Gastrocnemius medialis (tissue), 4 donors: ENCODE data around the gene DDX24. TPM values are rescaled to one million over a fixed set of nuclear protein-coding genes. Genes with fewer than 3 reads are reported as not detected.
"Not testable (repeated sequence)": the region's sequence is repeated elsewhere in the genome, so short reads cannot be mapped to it uniquely, and the experiment has no call there.

ENCODE experiments used
- ATAC-seq, 2 donors: fragments of 150-250 bp; one replicate each; pipeline ENCODE4 v1.9.1; 2016
- DNase-seq, 2 donors: peaks; one replicate each; pipeline ENCODE4 v3.0.0-alpha.2; 2019
- H3K27ac ChIP-seq, 4 donors: fragments of 200-600 bp; sonication (generic); 1 replicate in 1 of 4; 2 replicates in 3 of 4; pipeline ENCODE4 v1.5.1; 2016 to 2018; ENCODE audit warnings: mild to moderate bottlenecking in 2 of 4, moderate library complexity in 1 of 4
- H3K27me3 ChIP-seq, 3 donors: fragments of 200-600 bp; sonication (generic) in 2 of 3; 1 replicate in 1 of 3; 2 replicates in 2 of 3; pipeline versions ENCODE4 v1.5.1 to v1.6.0; 2016 to 2019; ENCODE audit warnings: mild to moderate bottlenecking in 1 of 3, moderate library complexity in 1 of 3
- H3K36me3 ChIP-seq, 2 donors: fragments of 200-600 bp; sonication (generic) in 1 of 2; one replicate each; pipeline ENCODE4 v1.5.1; 2017 to 2018
- H3K4me1 ChIP-seq, 2 donors: fragments of 200-600 bp; sonication (generic) in 1 of 2; one replicate each; pipeline ENCODE4 v1.5.1; 2016 to 2017; ENCODE audit warnings: mild to moderate bottlenecking in 2 of 2
- H3K4me3 ChIP-seq, 4 donors: fragments of 200-600 bp; sonication (generic) in 3 of 4; 1 replicate in 1 of 4; 2 replicates in 3 of 4; pipeline ENCODE4 v1.5.1; 2016 to 2019; ENCODE audit warnings: mild to moderate bottlenecking in 2 of 4
- H3K9me3 ChIP-seq, 3 donors: fragments of 200-600 bp; sonication (generic) in 2 of 3; 1 replicate in 1 of 3; 2 replicates in 2 of 3; pipeline ENCODE4 v1.5.1; 2016 to 2019
- CTCF ChIP-seq, 5 experiments: fragments of 450-650 bp in 3 of 5; fragments of 200-600 bp in 2 of 5; sonication (generic) in 2 of 5; IDR thresholded peaks in 4 of 5; conservative IDR thresholded peaks in 1 of 5; 1 replicate in 4 of 5; 2 replicates in 1 of 5; pipeline ENCODE4 v1.5.1; 2016 to 2019; ENCODE audit warnings: antibody characterized with exemption in 5 of 5, mild to moderate bottlenecking in 3 of 5, moderate library complexity in 3 of 5
- POLR2A ChIP-seq, 2 donors: fragments of 450-650 bp; IDR thresholded peaks; one replicate each; pipeline ENCODE4 v1.6.1; 2017; ENCODE audit warnings: antibody characterized with exemption in 2 of 2, mild to moderate bottlenecking in 2 of 2, moderate library complexity in 2 of 2
- in situ Hi-C, 4 donors: fragments of 200-750 bp; cut with MboI; loops; one replicate each; pipeline versions ENCODE4 v1.15.0 to v1.8.0; 2017; ENCODE audit warnings: low sequenced_read_pairs in 4 of 4
- intact Hi-C: fragments of 100-400 bp; cut with DNase I; formaldehyde crosslinking; loops from one replicate; pipeline ENCODE4 v1.15.1; 2023; ENCODE audit warnings: low total_unique reads
- total RNA-seq, 4 donors: library from RNA; depleted of rRNA; stranded (reverse); fragments of >200 nt; gene quantifications; one replicate each; pipeline versions ENCODE4 v1.1.0 to v1.2.3, GENCODE V29; 2016

Gene DDX24
- total RNA-seq, 4 donors from 2014 or later: 106 to 200 (median 128) TPM

- Histone ChIP-seq H3K36me3 (peaks cover 0 to 23% of the 10 kb centered on the region in 2 donors), H3K4me3 (no peak overlapping the region), H3K27me3 (no peaks in the 10 kb centered on the region), H3K4me1 (peaks cover 44 to 46% of the 10 kb centered on the region in 2 donors), H3K9me3 (peaks cover 0 to 4% (median 0%) of the 10 kb centered on the region in 3 donors), H3K27ac (no peak overlapping the region)
- intact Hi-C loops: no loop called here
- DNase-seq (no peak), ATAC-seq (no peak)
- no peak for TF ChIP-seq POLR2A (IDR thresholded peaks at IDR 0.05)
- TF ChIP-seq CTCF (IDR thresholded peaks at IDR 0.05 in 4 of 5, conservative IDR thresholded peaks at IDR 0.05 in 1 of 5): no peak
- in situ Hi-C loops: no loop called here
These were observed 6.0 kb downstream of the DDX24 start for GRCh38 chr14:94075008-94075407.

GRCh38 chr14:94074534-94074933, 6.5 kb downstream of the DDX24 start:
- no peak overlapping the region for H3K27ac ChIP-seq
- DNase-seq (no peak), ATAC-seq (no peak)
- intact Hi-C loops: no loop called here
- TF ChIP-seq CTCF (IDR thresholded peaks at IDR 0.05 in 4 of 5, conservative IDR thresholded peaks at IDR 0.05 in 1 of 5) (no peak), POLR2A (IDR thresholded peaks at IDR 0.05) (no peak)
- peaks cover 41 to 42% of the 10 kb centered on the region in 2 donors for H3K4me1 ChIP-seq
- peaks cover 0 to 4% (median 0%) of the 10 kb centered on the region in 3 donors for H3K9me3 ChIP-seq
- no peak overlapping the region for H3K4me3 ChIP-seq
- peaks cover 0 to 23% of the 10 kb centered on the region in 2 donors for H3K36me3 ChIP-seq
- H3K27me3 ChIP-seq: no peaks in the 10 kb centered on the region
- in situ Hi-C loops: no loop called here

- intact Hi-C loops, in situ Hi-C loops, H3K9me3 ChIP-seq, DNase-seq, H3K27me3 ChIP-seq, H3K27ac ChIP-seq, H3K4me3 ChIP-seq, ATAC-seq: not testable (repeated sequence)
- Histone ChIP-seq H3K4me1 (peaks cover 17 to 27% of the 10 kb centered on the region in 2 donors), H3K36me3 (peaks cover 0 to 10% of the 10 kb centered on the region in 2 donors)
These were observed 8.9 kb downstream of the DDX24 start for GRCh38 chr14:94072076-94072475.

- peaks cover 19% of the 10 kb centered on the region in 2 donors for H3K4me1 ChIP-seq
- H3K4me3 ChIP-seq: no peak overlapping the region
- intact Hi-C loops (no loop called here), in situ Hi-C loops (no loop called here)
- no peak overlapping the region for H3K27ac ChIP-seq
- no peak for TF ChIP-seq POLR2A (IDR thresholded peaks at IDR 0.05)
- no peak for TF ChIP-seq CTCF (IDR thresholded peaks at IDR 0.05 in 4 of 5, conservative IDR thresholded peaks at IDR 0.05 in 1 of 5)
- ATAC-seq: no peak
- peaks cover 0 to 17% of the 10 kb centered on the region in 2 donors for H3K36me3 ChIP-seq
- no peaks in the 10 kb centered on the region for H3K9me3 ChIP-seq
- DNase-seq: no peak
- H3K27me3 ChIP-seq: no peaks in the 10 kb centered on the region
These were observed 14.8 kb downstream of the DDX24 start for GRCh38 chr14:94066089-94066676.

GRCh38 chr14:94062344-94062940, 18.6 kb downstream of the DDX24 start:
- peaks cover 12 to 19% of the 10 kb centered on the region in 2 donors for H3K4me1 ChIP-seq
- intact Hi-C loops: no loop called here
- peaks cover 0 to 55% of the 10 kb centered on the region in 2 donors for H3K36me3 ChIP-seq
- H3K27ac ChIP-seq: no peak overlapping the region
- H3K9me3 ChIP-seq: no peaks in the 10 kb centered on the region
- in situ Hi-C loops: no loop called here
- no peak overlapping the region for H3K4me3 ChIP-seq
- TF ChIP-seq POLR2A (IDR thresholded peaks at IDR 0.05): no peak
- TF ChIP-seq CTCF (IDR thresholded peaks at IDR 0.05 in 4 of 5, conservative IDR thresholded peaks at IDR 0.05 in 1 of 5): no peak
- no peak for DNase-seq
- no peaks in the 10 kb centered on the region for H3K27me3 ChIP-seq
- no peak for ATAC-seq
